BLaER1 (cell line): ENCODE data around the gene C1QTNF1.

ENCODE experiments used
- H3K27ac ChIP-seq: shearing (Covaris generic); formaldehyde crosslinking; 2 replicates; pipeline ENCODE4 v1.8.1; 2022
- H3K27me3 ChIP-seq: shearing (Covaris generic); formaldehyde crosslinking; 2 replicates; pipeline ENCODE4 v1.8.1; 2022
- H3K36me3 ChIP-seq: shearing (Covaris generic); formaldehyde crosslinking; 2 replicates; pipeline ENCODE4 v1.8.1; 2022
- H3K4me1 ChIP-seq: shearing (Covaris generic); formaldehyde crosslinking; 2 replicates; pipeline ENCODE4 v1.8.1; 2022
- H3K4me2 ChIP-seq: shearing (Covaris generic); formaldehyde crosslinking; 2 replicates; pipeline ENCODE4 v1.8.1; 2022
- H3K4me3 ChIP-seq: shearing (Covaris generic); formaldehyde crosslinking; 2 replicates; pipeline ENCODE4 v1.8.1; 2022
- H3K9ac ChIP-seq: shearing (Covaris generic); formaldehyde crosslinking; 2 replicates; pipeline ENCODE4 v1.8.1; 2022
- H3K9me3 ChIP-seq: shearing (Covaris generic); formaldehyde crosslinking; 2 replicates; pipeline ENCODE4 v1.8.1; 2022
- H4K20me1 ChIP-seq: shearing (Covaris generic); formaldehyde crosslinking; 2 replicates; pipeline ENCODE4 v1.8.1; 2022
- Cebpa-rat ChIP-seq: shearing (Covaris generic); IDR thresholded peaks from 2 replicates; pipeline ENCODE4 v1.8.1; 2022

The C1QTNF1 gene

GRCh38 chr17:79046197-79046915 lies 22.4 kb downstream of the C1QTNF1 start:
- Histone ChIP-seq H3K9me3 (no peaks in the 10 kb centered on the region), H3K9ac (peak overlapping the region; percentile 41; the same call in 1 of the 2 replicates), H3K4me3 (no peak overlapping the region), H3K4me1 (peaks cover 43% of the 10 kb centered on the region), H3K36me3 (no peaks in the 10 kb centered on the region), H3K27me3 (no peaks in the 10 kb centered on the region), H3K27ac (peak overlapping the region; percentile 30; the same call in 1 of the 2 replicates), H3K4me2 (peak overlapping the region; percentile 88), H4K20me1 (no peaks in the 10 kb centered on the region)
- TF ChIP-seq Cebpa-rat, result no peak

- H3K27ac ChIP-seq, result peak overlapping the region; percentile 30; the same call in 1 of the 2 replicates
- no peaks in the 10 kb centered on the region for H3K27me3 ChIP-seq
- H3K4me2 ChIP-seq, result peak overlapping the region; percentile 88
Measured at GRCh38 chr17:79046916-79047280, 22.9 kb downstream of the C1QTNF1 start.

GRCh38 chr17:79047291-79047920 lies 23.4 kb downstream of the C1QTNF1 start:
- no peaks in the 10 kb centered on the region for H3K36me3 ChIP-seq
- no peak overlapping the region for H3K4me3 ChIP-seq
- no peak for TF ChIP-seq Cebpa-rat
- H3K27me3 ChIP-seq, result no peaks in the 10 kb centered on the region
- peak overlapping the region; percentile 41; the same call in 1 of the 2 replicates for H3K9ac ChIP-seq
- H3K9me3 ChIP-seq, result no peaks in the 10 kb centered on the region
- H3K4me1 ChIP-seq, result peaks cover 43% of the 10 kb centered on the region
- peak overlapping the region; percentile 88 for H3K4me2 ChIP-seq
- no peaks in the 10 kb centered on the region for H4K20me1 ChIP-seq
- H3K27ac ChIP-seq, result peak overlapping the region; percentile 73; the same call in 1 of the 2 replicates

More at GRCh38 chr17:79046916-79047280, 22.9 kb downstream of the C1QTNF1 start:
- Histone ChIP-seq H3K9me3 (no peaks in the 10 kb centered on the region), H3K36me3 (no peaks in the 10 kb centered on the region), H3K4me1 (peaks cover 43% of the 10 kb centered on the region), H4K20me1 (no peaks in the 10 kb centered on the region), H3K4me3 (no peak overlapping the region), H3K9ac (peak overlapping the region; percentile 41; the same call in 1 of the 2 replicates)
- no peak for TF ChIP-seq Cebpa-rat

GRCh38 chr17:79047923-79048825 lies 24.2 kb downstream of the C1QTNF1 start:
- Histone ChIP-seq H3K4me2 (peak overlapping the region; percentile 88), H3K9me3 (0 out of 2 replicates have a peak, but pooled peaks cover 2% of the 10 kb centered on the region), H4K20me1 (no peaks in the 10 kb centered on the region), H3K27ac (peak overlapping the region; percentile 73), H3K4me1 (peaks cover 43% of the 10 kb centered on the region), H3K9ac (peak overlapping the region; percentile 67), H3K4me3 (peak overlapping the region; percentile 40), H3K27me3 (no peaks in the 10 kb centered on the region), H3K36me3 (no peaks in the 10 kb centered on the region)
- TF ChIP-seq Cebpa-rat, result no peak

- Histone ChIP-seq H3K4me2 (peak overlapping the region; percentile 88), H3K9me3 (peaks cover 10% of the 10 kb centered on the region), H3K4me3 (peak overlapping the region; percentile 40), H3K36me3 (no peaks in the 10 kb centered on the region), H4K20me1 (no peaks in the 10 kb centered on the region), H3K27ac (peak overlapping the region; percentile 73), H3K9ac (peak overlapping the region; percentile 67), H3K27me3 (no peaks in the 10 kb centered on the region), H3K4me1 (peaks cover 43% of the 10 kb centered on the region)
- TF ChIP-seq Cebpa-rat, result no peak
Measured at GRCh38 chr17:79048826-79049755, 25.1 kb downstream of the C1QTNF1 start.

- H3K9ac ChIP-seq, result no peak overlapping the region
- H3K9me3 ChIP-seq, result peaks cover 18% of the 10 kb centered on the region
- H3K4me3 ChIP-seq, result no peak overlapping the region
- H3K36me3 ChIP-seq, result no peaks in the 10 kb centered on the region
- H3K4me1 ChIP-seq, result peaks cover 43% of the 10 kb centered on the region
- H3K27me3 ChIP-seq, result no peaks in the 10 kb centered on the region
- H3K27ac ChIP-seq, result no peak overlapping the region
- peak overlapping the region; percentile 88 for H3K4me2 ChIP-seq
- no peak for TF ChIP-seq Cebpa-rat
- H4K20me1 ChIP-seq, result no peaks in the 10 kb centered on the region
Measured at GRCh38 chr17:79049821-79050220, 25.9 kb downstream of the C1QTNF1 start.

GRCh38 chr17:79050551-79050950 lies 26.6 kb downstream of the C1QTNF1 start:
- Histone ChIP-seq H3K9ac (no peak overlapping the region), H3K27me3 (no peaks in the 10 kb centered on the region), H3K27ac (no peak overlapping the region), H3K36me3 (no peaks in the 10 kb centered on the region), H3K4me1 (peaks cover 43% of the 10 kb centered on the region), H3K9me3 (peaks cover 18% of the 10 kb centered on the region), H4K20me1 (no peaks in the 10 kb centered on the region), H3K4me3 (no peak overlapping the region), H3K4me2 (no peak overlapping the region)
- no peak for TF ChIP-seq Cebpa-rat

- peaks cover 18% of the 10 kb centered on the region for H3K9me3 ChIP-seq
- H3K4me2 ChIP-seq, result no peak overlapping the region
- H3K27me3 ChIP-seq, result no peaks in the 10 kb centered on the region
- no peak overlapping the region for H3K9ac ChIP-seq
- H4K20me1 ChIP-seq, result no peaks in the 10 kb centered on the region
- H3K36me3 ChIP-seq, result no peaks in the 10 kb centered on the region
- peaks cover 38% of the 10 kb centered on the region for H3K4me1 ChIP-seq
- no peak overlapping the region for H3K4me3 ChIP-seq
- no peak for TF ChIP-seq Cebpa-rat
- H3K27ac ChIP-seq, result no peak overlapping the region
Measured at GRCh38 chr17:79051306-79051705, 27.3 kb downstream of the C1QTNF1 start.

- H3K27me3 ChIP-seq, result no peaks in the 10 kb centered on the region
- H3K27ac ChIP-seq, result no peak overlapping the region
- peaks cover 30% of the 10 kb centered on the region for H3K4me1 ChIP-seq
- no peaks in the 10 kb centered on the region for H3K36me3 ChIP-seq
- no peak overlapping the region for H3K4me3 ChIP-seq
- H4K20me1 ChIP-seq, result no peaks in the 10 kb centered on the region
- peaks cover 18% of the 10 kb centered on the region for H3K9me3 ChIP-seq
- H3K9ac ChIP-seq, result no peak overlapping the region
- no peak overlapping the region for H3K4me2 ChIP-seq
- no peak for TF ChIP-seq Cebpa-rat
Measured at GRCh38 chr17:79052131-79052530, 28.2 kb downstream of the C1QTNF1 start.
